ENCODE data around the gene CDK17.
"Not testable (repeated sequence)": the region's sequence is repeated elsewhere in the genome, so short reads cannot be mapped to it uniquely, and the experiment has no call there.

The CDK17 gene

DNA sequence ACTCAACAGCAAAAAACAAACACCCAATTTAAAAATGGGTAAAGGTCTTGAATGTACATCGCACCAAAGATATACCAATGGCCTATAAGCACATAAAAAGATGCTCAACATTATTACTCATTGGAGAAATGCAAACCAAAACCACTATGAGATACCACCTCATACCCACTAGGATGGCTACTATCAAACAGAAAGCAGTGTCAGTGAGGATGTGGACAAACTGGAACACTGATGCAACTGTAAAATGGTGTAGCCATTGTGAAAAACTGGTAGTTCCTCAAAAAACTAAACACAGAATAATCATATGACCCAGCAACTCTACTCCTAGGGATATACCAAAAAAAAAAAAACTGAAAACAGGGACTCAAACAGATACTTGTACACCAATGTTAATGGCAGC lies 49.3 kb downstream of the CDK17 start:
- DNase-seq, result peak; percentile 70

DNA sequence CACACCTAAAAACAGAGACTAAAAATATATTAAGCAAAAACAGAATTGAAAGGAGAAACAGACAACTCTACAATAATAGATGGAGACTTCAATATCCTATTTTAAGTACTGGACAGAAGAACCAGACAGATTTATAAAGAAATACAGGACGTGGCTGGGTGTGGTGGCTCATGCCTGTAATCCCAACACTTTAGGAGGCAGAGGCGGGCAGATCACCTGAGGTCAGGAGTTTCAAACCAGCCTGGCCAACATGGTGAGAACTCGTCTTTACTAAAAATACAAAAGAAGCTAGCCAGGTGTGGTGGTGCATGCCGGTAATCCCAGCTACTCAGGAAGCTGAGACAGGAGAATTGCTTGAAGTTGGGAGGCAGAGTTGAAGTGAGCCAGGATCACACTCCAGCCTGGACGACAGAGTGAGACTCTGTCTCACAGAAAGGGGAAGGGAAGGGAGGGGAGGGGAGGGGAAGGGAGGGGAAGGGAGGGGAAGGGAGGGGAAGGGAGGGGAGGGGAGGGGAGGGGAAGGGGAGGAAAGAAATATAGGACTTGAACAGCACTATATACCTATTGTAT lies 53.0 kb downstream of the CDK17 start:
- DNase-seq, result no peak

DNA sequence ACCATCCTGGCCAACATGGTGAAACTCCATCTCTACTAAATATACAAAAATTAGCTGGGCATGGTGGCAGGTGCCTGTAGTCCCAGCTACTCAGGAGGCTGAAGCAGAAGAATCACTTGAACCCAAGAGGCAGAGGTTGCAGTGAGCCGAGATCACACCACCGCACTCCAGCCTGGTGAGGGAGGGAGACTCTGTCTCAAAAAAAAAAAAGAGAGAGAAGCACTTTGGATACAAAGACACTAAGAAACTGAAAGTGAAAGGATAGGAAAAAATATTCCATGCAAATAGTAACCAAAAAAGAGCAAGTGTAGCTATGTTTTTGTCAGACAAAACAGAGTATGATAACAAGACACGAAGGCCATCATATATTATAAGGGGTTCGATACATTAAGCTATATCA lies 53.5 kb downstream of the CDK17 start:
- DNase-seq, result not testable (repeated sequence)

DNA sequence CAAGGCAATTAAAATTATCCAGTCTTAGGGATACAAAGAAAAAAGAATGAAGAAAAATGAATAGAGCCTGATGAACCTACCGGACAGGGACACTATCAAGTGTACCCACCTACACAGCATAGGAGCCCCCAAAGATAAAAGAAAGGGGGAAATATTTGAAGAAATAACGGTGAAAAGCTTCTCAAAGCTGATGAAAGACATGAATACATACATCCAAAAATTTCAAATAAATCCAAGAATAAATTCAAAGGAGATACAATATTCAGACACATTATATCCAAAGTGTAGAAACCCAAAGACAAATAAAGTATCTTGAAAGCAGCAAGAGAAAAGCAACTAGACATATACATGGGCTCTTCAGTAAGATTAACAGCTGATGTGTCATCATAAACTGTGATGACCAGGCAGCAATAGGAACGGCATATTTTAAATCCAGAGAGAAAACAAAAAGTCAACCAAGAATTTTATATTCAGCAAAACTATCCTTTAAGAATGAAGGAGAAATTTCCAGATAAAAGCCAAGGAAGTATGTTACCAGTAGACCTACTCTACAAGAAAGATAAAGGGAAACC lies 56.0 kb downstream of the CDK17 start:
- no peak for DNase-seq

DNA sequence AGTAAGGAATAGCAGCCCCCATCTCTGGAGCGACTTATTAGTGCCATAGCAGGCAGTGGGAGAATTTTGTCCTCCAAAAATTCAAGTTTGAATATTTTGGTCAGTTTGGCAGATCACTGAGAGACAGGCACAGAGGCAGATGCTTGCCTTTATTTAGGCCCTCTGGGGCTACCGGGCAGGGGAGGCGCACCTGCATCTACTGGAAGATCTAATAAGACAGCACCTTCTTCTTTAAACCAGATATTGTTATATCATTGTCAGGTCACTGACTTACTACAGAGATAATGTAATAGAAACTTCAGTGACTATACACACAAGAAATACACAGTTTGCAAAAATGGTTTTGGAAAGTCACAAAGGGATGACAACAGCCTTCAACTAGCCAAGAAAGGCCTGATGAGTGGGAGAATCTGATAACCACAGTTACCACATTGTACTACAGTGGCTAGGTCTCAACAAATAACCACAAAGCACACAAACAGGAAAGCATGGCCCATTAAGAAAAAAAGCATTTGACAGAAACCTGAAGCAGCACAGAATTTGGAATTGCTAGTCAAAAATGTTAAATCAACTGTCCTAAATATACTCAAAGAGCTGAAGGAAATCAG lies 56.8 kb downstream of the CDK17 start:
- DNase-seq, result peak; percentile 58

DNA sequence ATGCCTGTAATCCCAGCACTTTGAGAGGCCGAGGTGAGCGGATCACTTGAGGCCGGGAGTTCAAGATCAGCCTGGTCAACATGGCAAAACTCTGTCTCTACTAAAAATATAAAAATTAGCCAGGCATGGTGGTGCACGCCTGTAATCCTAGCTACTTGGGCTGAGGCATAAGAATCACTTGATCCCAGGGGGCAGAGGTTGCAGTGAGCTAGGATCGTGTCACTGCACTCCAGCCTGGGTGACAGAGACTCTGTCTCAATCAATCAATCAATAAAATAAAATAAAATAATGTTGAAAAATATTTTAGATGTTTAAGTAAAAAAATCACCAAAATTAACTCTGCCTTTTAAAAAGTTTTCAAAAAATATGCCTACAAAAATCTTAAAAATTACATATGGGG lies 60.6 kb downstream of the CDK17 start:
- DNase-seq, result not testable (repeated sequence)

DNA sequence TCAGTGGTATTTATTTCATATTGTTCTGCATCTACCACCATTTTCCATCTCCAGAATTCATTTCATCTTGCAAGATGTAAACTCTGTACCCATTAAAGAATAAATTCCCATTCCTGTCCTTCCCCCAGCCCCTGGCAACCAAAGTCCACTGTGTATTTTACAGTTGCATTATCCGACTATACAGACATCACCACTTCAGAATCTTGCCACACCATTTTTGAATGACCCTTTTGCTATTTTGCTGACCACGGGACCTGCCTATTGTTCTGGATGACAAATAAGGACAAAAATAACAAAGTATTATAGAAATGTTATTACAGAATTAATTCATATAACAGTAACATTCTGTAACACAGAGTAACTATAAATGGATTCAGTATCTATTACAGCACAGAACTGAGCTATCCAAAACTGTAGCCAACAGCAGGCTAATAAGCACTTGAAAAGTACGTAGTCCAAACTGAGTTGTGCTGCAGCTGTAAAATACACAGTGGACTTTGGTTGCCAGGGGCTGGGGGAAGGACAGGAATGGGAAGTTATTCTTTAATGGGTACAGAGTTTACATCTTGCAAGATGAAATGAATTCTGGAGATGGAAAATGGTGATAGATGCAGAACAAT lies 61.3 kb downstream of the CDK17 start:
- DNase-seq, result no peak

DNA sequence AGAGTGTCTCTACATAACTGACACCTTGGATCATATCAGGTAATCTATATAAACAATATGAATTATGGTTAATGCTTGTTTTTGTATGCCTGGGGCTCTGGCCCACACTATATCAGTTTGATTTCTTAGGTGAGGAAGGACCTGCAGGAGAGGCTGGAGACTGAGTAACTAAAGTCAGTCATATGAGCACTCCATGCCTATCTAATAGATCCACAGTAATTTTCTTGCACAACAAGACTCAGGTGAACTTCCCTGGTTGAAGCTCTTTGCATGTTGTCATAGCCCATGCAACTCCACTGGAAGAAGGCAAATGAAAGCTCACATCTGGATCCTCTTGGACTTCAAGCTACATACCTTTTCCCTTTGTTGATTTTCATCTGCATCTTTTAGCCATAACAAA lies 62.3 kb downstream of the CDK17 start:
- no peak for DNase-seq

DNA sequence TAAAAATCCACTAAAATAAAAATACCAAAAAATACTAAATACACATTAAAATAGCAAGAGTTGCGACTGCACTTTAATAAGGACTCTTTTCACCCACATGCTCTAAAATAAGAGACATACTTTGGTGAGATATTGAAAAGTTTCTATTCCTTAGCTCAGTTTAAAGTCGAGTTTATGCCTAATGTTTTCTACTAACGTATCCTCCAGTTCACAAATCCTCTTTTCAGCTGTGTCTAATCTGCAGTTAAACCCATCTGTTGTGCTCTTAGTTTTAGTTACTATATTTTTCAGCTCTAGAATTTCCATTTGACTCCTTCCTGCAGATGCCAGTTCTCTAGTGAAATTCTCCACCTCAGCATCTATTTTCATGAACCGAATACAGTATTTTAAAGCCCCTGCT lies 63.8 kb downstream of the CDK17 start:
- DNase-seq, result no peak

DNA sequence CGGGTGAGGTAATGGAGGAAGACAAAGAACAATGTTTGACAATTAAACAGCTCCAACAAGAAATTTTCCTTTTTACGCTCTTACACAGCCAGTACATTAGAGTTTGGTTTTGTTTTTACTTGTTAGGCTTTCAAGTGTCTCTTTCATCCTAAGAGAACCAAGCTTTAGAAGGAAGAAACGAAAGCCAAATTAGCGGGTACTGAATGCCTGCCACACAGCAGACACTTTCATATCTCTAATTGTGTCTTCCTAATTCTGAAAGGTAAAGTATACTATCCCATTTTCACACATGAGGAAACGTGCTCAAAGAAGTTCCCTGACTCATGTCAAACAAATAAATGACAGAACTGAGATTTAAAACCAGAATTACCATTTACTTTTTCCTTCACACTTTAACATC lies 65.0 kb downstream of the CDK17 start:
- no peak for DNase-seq

DNA sequence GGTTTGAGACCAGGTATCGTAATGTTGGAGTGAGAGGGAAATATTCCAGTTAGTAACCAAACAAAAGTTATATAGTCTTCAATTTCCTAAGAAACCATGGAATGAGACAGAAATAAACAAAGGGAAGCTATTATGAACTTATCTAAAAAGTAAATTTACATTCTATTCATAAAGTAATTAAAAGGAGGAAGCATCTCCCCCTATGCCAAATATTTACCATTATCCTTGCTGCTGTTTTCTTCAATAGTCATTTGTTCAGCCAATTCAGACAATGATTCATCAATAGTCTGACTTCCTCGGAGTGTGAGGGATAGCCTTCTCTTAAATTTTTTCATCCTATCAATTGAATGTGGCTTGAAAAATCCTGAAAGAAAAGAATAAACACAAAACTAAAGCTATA lies 65.7 kb downstream of the CDK17 start:
- DNase-seq, result no peak

DNA sequence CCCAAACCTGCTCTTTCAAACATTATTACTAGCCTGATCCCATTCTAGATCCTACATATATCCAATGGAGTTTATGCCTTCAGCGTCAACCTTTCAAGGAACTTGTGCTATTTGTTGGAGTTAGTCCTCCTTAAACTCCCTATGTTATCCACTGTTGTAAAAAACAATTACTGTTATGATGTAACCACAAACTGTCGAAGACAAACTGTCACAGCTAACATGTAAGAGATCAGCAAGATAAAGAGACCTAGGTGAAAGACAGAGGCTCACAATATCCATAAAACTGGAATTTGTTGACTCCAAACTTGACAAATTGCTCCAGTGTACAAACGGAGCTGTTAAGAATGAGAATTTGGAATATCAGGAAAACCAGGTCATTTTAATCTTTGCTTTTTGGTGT lies 70.7 kb downstream of the CDK17 start:
- DNase-seq, result peak; percentile 26

DNA sequence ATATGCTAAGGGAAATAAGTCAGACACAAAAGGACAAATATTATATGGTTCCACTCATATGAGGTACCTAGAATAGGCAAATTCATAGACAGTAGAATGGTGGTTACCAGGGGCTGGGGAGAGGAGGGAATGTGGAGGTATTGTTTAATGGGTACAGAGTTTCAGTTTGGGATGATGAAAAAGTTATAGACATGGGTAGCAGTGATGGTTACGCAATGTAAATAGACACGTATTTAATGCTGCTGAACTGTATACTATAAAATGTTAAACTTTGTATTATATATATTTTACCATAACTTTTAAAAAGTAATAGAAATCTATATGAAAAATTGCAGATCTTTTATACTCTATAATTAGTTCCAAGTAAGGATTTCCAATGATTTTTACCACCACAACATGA lies 71.2 kb downstream of the CDK17 start:
- DNase-seq, result no peak

DNA sequence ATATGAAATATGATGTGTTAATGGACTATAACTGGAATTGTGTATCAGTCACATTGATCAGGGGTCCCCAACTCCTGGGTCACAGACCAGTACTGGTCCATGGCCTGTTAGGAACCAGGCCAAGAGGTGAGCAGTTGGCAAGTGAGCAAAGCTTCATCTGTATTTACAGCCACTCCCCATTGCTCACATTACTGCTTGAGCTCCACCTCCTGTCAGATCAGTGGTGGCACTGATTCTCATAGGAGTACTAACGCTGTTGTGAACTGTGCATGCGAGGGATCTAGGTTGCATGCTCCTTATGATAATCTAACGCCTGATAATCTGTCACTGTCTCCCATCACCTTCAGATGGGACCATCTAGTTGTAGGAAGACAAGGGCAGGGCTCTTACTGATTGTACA lies 72.3 kb downstream of the CDK17 start:
- DNase-seq, result no peak

DNA sequence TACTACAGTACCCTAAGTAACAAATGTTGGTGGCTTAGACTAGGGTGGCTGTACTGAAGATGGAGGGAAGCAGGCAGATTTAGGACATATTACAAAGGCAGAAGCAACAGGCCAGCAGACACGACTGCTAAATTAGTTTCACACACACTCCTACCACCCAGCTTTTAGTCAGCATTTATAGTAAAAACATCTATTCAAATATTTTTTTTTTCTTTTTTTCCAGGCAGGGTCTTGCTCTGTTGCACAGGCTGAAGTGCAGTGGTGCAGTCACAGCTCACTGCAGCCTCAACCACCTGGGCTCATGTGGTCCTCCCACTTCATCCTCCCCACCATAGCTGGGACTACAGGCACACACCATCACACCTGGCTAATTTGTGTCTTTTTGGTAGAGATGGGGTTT lies 72.9 kb downstream of the CDK17 start:
- no peak for DNase-seq

DNA sequence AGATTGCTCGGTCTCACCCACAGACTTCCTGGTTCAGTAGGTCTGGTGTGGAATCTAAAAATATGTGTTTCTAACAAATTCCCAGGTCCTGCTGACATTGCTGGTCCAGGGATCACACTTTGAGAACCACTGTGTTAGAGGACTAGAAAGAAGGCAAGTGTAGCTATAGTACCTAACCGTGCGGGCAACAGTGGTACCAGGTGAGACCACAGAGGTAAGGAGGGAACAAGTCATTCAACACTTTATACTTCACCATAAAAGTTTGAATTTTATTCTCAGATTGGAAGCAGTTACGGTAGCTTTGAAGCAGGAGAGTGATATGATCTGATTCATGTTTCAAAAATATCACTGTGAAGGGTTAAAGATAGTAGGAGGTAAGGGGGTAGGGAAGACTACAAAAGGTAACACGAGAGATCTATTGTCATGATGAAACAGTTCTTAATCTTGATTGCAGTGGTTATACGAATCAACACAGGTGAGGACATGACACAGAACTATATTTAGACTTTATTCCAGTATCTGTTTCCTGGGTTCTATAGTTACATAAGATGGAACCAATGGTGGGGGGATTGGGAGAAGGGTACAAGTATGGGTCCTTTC lies 73.5 kb downstream of the CDK17 start:
- no peak for DNase-seq

DNA sequence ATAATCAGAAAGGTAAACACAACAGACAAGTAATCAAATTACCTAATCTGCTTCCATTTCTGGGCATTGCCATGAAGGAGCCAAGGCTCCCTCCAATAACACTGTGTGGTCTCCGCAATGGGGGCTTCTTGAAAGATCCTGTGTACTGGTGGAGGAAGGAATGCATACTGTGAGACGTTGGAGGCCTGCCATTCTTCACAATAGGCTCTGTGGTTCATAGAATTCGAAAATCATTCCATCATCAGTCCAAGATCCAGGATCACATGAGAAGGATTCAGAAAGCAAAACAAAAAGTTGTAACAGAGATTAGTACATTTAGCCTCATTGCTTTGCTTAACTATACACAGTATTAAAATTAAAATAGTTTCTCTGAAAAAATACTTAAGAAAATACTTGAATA lies 76.3 kb downstream of the CDK17 start:
- DNase-seq, result no peak

DNA sequence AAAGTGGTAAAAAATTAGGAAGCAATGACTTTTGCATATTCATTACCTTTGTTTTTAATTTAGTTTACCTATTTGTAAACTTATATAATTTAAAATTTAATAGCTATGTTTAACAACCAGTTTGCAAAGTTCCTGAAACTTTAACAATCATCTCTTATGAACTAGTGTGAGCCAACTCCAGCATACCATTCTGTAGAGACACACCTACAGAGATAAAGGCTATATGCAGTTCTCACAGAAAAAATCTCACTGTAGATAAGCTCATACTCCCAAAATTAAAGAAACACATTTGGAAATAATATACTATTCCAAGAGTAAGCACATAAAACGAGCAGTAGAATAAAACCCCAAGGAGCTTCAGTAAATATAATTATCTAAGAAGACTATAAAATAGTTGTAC lies 77.5 kb downstream of the CDK17 start:
- no peak for DNase-seq

DNA sequence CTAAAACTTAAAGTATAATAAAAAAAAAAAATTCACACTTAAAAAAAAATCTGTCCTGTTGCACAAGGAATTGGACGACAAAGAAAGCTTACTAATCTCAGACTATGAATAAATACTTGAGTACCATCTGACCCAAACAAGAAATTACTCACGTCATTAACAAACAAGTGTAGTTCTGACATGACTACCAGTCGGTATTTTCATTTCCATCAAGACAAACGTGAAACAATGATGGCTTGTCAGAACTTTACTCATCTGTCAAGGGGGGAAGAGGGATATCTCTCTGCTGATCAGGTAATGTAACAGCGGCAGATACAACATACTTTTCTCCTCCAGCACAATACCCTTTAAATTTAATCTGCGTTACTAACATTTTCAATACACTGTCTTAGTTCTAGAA lies 78.3 kb downstream of the CDK17 start:
- no peak for DNase-seq

DNA sequence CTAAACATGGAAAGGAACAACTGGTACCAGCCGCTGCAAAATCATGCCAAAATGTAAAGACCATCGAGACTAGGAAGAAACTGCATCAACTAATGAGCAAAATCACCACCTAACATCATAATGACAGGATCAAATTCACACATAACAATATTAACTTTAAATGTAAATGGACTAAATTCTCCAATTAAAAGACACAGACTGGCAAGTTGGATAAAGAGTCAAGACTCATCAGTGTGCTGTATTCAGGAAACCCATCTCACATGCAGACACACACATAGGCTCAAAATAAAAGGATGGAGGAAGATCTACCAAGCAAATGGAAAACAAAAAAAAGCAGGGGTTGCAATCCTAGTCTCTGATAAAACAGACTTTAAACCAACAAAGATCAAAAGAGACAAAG lies 82.4 kb downstream of the CDK17 start:
- not testable (repeated sequence) for DNase-seq

DNA sequence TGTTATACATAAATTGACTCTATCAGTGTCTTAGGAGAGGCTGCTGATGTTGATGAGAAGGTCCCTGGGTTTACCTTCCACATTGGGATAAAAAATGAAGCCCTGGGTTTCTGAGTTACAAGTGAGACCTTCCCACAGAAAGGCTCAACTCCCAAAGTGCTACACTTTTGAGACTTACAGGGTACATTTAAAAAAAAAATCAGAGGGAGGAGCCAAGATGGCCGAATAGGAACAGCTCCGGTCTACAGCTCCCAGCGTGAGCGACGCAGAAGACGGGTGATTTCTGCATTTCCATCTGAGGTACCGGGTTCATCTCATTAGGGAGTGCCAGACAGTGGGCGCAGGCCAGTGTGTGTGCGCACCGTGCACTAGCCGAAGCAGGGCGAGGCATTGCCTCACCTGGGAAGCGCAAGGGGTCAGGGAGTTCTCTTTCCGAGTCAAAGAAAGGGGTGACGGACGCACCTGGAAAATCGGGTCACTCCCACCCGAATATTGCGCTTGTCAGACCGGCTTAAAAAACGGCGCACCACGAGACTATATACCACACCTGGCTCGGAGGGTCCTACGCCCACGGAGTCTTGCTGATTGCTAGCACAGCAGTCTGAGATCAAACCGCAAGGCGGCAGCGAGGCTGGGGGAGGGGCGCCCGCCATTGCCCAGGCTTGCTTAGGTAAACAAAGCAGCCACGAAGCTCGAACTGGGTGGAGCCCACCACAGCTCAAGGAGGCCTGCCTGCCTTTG lies 84.3 kb downstream of the CDK17 start:
- not testable (repeated sequence) for DNase-seq

DNA sequence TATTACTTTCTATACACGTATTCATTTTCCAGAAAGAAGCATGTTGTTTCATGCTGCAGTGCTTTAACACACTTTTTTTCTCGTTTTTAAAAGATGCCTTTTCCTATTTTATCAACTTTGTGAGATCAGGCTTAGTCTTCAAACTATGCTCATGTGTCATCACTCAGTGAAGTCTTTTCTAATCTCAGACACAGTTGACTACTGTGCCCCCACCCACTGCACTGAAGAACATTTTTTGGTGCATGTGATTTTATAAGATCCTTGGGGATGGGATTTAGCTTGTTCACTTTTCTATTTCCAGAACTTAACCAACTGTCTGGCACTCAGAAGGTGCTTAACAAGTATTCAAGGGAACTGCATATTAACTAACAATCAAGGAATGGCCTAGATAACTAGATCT lies 85.5 kb downstream of the CDK17 start:
- no peak for DNase-seq

DNA sequence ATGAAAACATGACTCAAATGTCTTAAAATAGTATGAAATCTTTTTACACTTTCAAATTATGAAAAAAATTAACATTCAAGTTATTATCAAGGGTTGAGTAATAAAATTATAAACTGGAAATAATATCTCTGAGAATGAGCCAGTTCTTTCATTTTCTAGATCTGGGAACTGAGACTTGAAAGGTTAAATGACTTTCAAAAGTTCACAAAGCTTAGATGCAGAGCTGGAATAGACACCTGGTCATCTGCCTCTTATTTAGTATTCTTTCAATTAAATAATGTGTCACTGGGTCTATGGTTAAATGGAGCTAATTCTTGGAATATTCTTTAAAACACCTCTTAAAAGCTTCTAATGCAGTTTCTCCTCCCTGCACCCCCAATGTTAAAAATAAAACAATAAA lies 86.6 kb downstream of the CDK17 start:
- no peak for DNase-seq

All from GF-D8 (cell line).